HepG2 (cell line): Measurements from ENCODE around the gene ANG. TPM values are rescaled to one million over a fixed set of nuclear protein-coding genes. Genes with fewer than 3 reads are reported as not detected.

Experiments
- ATAD3A ChIP-seq: sonication (generic); formaldehyde crosslinking; IDR thresholded peaks from 2 replicates; pipeline ENCODE4 v1.4.0; 2020; ENCODE audit warnings: missing genetic modification reagents
- ATF5 ChIP-seq: sonication (generic); formaldehyde crosslinking; IDR thresholded peaks from 2 replicates; pipeline ENCODE4 v1.4.0; 2020; ENCODE audit warnings: mild to moderate bottlenecking, low read depth, missing genetic modification reagents
- CHD4 ChIP-seq: fragments of 200-600 bp; sonication (generic); IDR thresholded peaks from 2 replicates; pipeline ENCODE4 v1.7.0; 2017; ENCODE audit warnings: mild to moderate bottlenecking, low read length, borderline replicate concordance
- NFE2L1 ChIP-seq: sonication (generic); formaldehyde crosslinking; IDR thresholded peaks from 2 replicates; pipeline ENCODE4 v1.4.0; 2020; ENCODE audit warnings: missing genetic modification reagents, mild to moderate bottlenecking, borderline replicate concordance
- NFIC ChIP-seq: IDR thresholded peaks from 2 replicates; pipeline ENCODE4 v1.6.1; 2012; ENCODE audit warnings: mild to moderate bottlenecking, low read length, inconsistent platforms
- NKX3-1 ChIP-seq: sonication (generic); formaldehyde crosslinking; IDR thresholded peaks from 2 replicates; pipeline ENCODE4 v1.5.0; 2020; ENCODE audit warnings: missing genetic modification reagents
- PHF21A ChIP-seq: sonication (generic); formaldehyde crosslinking; IDR thresholded peaks from 2 replicates; pipeline ENCODE4 v1.5.0; 2020; ENCODE audit warnings: mild to moderate bottlenecking, missing genetic modification reagents
- RCOR2 ChIP-seq: IDR thresholded peaks from 2 replicates; pipeline ENCODE4 v1.6.1; 2016; ENCODE audit warnings: missing biosample characterization, missing genetic modification reagents
- SUZ12 ChIP-seq: fragments of 150-350 bp; IDR thresholded peaks from 2 replicates; pipeline ENCODE4 v1.6.1; 2014; ENCODE audit warnings: low read depth, low read length
- ZNF564 ChIP-seq: sonication (generic); formaldehyde crosslinking; IDR thresholded peaks from 2 replicates; pipeline ENCODE4 v1.8.1; 2023; ENCODE audit warnings: mild to moderate bottlenecking, missing genetic modification reagents
- ZNF703 ChIP-seq: sonication (generic); formaldehyde crosslinking; IDR thresholded peaks from 2 replicates; pipeline ENCODE4 v1.5.1; 2020; ENCODE audit warnings: missing genetic modification reagents, mild to moderate bottlenecking, moderate library complexity, borderline replicate concordance
- polyA plus RNA-seq, 8 experiments: library from polyadenylated mRNA; depleted of rRNA in 3 of 8; stranded (reverse) in 7 of 8; unstranded in 1 of 8; fragments of >200 nt; fragmentation: Illumina TruSeq in 4 of 8; extraction: Trizol in 4 of 8; gene quantifications; 2 replicates each; pipeline versions ENCODE4 v1.2.1 to v1.2.3, GENCODE V29; 2011 to 2016; ENCODE audit warnings: low read depth in 4 of 8, missing spikeins in 1 of 8, mixed read lengths in 1 of 8; ENCODE audit not compliant: insufficient read depth in 1 of 8
- total RNA-seq, 5 experiments: library from RNA; depleted of rRNA; stranded (reverse); fragments of >200 nt; fragmentation: Illumina TruSeq; extraction: Trizol; gene quantifications; 2 replicates each; pipeline ENCODE4 v1.2.3, GENCODE V29; 2016; ENCODE audit warnings: low read depth in 1 of 5
- TF ChIP-seq, protein P1 (sequence below): sonication (generic); formaldehyde crosslinking; conservative IDR thresholded peaks from 2 replicates; pipeline ENCODE4 v1.4.0; 2020; ENCODE audit warnings: missing genetic modification reagents
- TF ChIP-seq, protein P2 (sequence below): sonication (generic); formaldehyde crosslinking; conservative IDR thresholded peaks from 2 replicates; pipeline ENCODE4 v1.8.0; 2022; ENCODE audit warnings: mild to moderate bottlenecking, moderate library complexity, missing genetic modification reagents
- TF ChIP-seq, protein P3 (sequence below), 2 experiments: sonication (generic) in 1 of 2; formaldehyde crosslinking in 1 of 2; IDR thresholded peaks; 2 replicates each; pipeline versions ENCODE4 v1.4.0 to v1.6.1; 2016 to 2020; ENCODE audit warnings: borderline replicate concordance in 1 of 2, low read depth in 1 of 2, mild to moderate bottlenecking in 1 of 2, missing genetic modification reagents in 1 of 2
- TF ChIP-seq, protein P4 (sequence below): sonication (generic); formaldehyde crosslinking; conservative IDR thresholded peaks from 2 replicates; pipeline ENCODE4 v1.4.0; 2020; ENCODE audit warnings: missing genetic modification reagents
- TF ChIP-seq, protein P5 (sequence below): sonication (generic); formaldehyde crosslinking; IDR thresholded peaks from 2 replicates; pipeline ENCODE4 v1.4.0; 2020; ENCODE audit warnings: mild to moderate bottlenecking, missing genetic modification reagents

ANG gene
- total and polyA plus RNA-seq, 2 of the 13 experiments (the other 11 are each of a cell fraction or from before 2014, with no cell fraction given) = 83.6 to 401 TPM

GRCh38 chr14:20684662-20685456, 3.7 kb upstream of the ANG start (continued):
- TF ChIP-seq, protein P1, sequence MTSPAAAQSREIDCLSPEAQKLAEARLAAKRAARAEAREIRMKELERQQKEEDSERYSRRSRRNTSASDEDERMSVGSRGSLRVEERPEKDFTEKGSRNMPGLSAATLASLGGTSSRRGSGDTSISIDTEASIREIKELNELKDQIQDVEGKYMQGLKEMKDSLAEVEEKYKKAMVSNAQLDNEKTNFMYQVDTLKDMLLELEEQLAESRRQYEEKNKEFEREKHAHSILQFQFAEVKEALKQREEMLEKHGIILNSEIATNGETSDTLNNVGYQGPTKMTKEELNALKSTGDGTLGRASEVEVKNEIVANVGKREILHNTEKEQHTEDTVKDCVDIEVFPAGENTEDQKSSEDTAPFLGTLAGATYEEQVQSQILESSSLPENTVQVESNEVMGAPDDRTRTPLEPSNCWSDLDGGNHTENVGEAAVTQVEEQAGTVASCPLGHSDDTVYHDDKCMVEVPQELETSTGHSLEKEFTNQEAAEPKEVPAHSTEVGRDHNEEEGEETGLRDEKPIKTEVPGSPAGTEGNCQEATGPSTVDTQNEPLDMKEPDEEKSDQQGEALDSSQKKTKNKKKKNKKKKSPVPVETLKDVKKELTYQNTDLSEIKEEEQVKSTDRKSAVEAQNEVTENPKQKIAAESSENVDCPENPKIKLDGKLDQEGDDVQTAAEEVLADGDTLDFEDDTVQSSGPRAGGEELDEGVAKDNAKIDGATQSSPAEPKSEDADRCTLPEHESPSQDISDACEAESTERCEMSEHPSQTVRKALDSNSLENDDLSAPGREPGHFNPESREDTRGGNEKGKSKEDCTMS (CRISPR knock-in tag) = no peak
- no peak for TF ChIP-seq ATAD3A
- no peak for TF ChIP-seq SUZ12
- TF ChIP-seq NFE2L1 = no peak
- peak; percentile 27; the same call in 1 of the 2 replicates for TF ChIP-seq ZNF703 (CRISPR knock-in tag)
- 0 out of 2 replicates have a peak, but pooled peaks have one; percentile 32 for TF ChIP-seq NKX3-1 (CRISPR knock-in tag)
- TF ChIP-seq, protein P2, sequence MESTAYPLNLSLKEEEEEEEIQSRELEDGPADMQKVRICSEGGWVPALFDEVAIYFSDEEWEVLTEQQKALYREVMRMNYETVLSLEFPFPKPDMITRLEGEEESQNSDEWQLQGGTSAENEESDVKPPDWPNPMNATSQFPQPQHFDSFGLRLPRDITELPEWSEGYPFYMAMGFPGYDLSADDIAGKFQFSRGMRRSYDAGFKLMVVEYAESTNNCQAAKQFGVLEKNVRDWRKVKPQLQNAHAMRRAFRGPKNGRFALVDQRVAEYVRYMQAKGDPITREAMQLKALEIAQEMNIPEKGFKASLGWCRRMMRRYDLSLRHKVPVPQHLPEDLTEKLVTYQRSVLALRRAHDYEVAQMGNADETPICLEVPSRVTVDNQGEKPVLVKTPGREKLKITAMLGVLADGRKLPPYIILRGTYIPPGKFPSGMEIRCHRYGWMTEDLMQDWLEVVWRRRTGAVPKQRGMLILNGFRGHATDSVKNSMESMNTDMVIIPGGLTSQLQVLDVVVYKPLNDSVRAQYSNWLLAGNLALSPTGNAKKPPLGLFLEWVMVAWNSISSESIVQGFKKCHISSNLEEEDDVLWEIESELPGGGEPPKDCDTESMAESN = no peak; the same call in 1 of the 2 replicates
- TF ChIP-seq NFIC = no peak
- TF ChIP-seq, protein P3, sequence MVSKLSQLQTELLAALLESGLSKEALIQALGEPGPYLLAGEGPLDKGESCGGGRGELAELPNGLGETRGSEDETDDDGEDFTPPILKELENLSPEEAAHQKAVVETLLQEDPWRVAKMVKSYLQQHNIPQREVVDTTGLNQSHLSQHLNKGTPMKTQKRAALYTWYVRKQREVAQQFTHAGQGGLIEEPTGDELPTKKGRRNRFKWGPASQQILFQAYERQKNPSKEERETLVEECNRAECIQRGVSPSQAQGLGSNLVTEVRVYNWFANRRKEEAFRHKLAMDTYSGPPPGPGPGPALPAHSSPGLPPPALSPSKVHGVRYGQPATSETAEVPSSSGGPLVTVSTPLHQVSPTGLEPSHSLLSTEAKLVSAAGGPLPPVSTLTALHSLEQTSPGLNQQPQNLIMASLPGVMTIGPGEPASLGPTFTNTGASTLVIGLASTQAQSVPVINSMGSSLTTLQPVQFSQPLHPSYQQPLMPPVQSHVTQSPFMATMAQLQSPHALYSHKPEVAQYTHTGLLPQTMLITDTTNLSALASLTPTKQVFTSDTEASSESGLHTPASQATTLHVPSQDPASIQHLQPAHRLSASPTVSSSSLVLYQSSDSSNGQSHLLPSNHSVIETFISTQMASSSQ (IDR thresholded peaks at IDR 0.05; ENCODE audit: low read depth) = no peak
- TF ChIP-seq, protein P3 (CRISPR knock-in tag; IDR thresholded peaks at IDR 0.05; ENCODE audit: borderline replicate concordance) = no peak
- TF ChIP-seq, protein P4, sequence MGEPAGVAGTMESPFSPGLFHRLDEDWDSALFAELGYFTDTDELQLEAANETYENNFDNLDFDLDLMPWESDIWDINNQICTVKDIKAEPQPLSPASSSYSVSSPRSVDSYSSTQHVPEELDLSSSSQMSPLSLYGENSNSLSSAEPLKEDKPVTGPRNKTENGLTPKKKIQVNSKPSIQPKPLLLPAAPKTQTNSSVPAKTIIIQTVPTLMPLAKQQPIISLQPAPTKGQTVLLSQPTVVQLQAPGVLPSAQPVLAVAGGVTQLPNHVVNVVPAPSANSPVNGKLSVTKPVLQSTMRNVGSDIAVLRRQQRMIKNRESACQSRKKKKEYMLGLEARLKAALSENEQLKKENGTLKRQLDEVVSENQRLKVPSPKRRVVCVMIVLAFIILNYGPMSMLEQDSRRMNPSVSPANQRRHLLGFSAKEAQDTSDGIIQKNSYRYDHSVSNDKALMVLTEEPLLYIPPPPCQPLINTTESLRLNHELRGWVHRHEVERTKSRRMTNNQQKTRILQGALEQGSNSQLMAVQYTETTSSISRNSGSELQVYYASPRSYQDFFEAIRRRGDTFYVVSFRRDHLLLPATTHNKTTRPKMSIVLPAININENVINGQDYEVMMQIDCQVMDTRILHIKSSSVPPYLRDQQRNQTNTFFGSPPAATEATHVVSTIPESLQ = no peak
- TF ChIP-seq, protein P5, sequence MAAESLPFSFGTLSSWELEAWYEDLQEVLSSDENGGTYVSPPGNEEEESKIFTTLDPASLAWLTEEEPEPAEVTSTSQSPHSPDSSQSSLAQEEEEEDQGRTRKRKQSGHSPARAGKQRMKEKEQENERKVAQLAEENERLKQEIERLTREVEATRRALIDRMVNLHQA = no peak
- TF ChIP-seq RCOR2 (CRISPR knock-in tag) = no peak
- no peak for TF ChIP-seq ATF5 (CRISPR knock-in tag)
- TF ChIP-seq ZNF564 (CRISPR knock-in tag) = no peak
- TF ChIP-seq PHF21A (CRISPR knock-in tag) = no peak
- no peak for TF ChIP-seq CHD4
